ENCODE data around the gene PERM1.
"Not testable (repeated sequence)": the region's sequence is repeated elsewhere in the genome, so short reads cannot be mapped to it uniquely, and the experiment has no call there.

Gene PERM1

GRCh38 chr1:950268-950667, 31.6 kb downstream of the PERM1 start:
- Histone ChIP-seq H3K79me1 (replicated peaks; ENCODE audit: low read length, poor library complexity, severe bottlenecking) (peaks cover 30% of the 10 kb centered on the region), H3K14ac (ENCODE audit: low read length in 2 of 2) (no peak overlapping the region), H3K9me3 (ENCODE audit: control insufficient read depth, low read length) (no peaks in the 10 kb centered on the region), H3K4ac (ENCODE audit: low read depth in 1 of 2, low read length in 2 of 2) (no peak overlapping the region), H3K18ac (ENCODE audit: low read depth in 1 of 2, low read length in 2 of 2) (no peak overlapping the region), H3K36me3 (ENCODE audit: control insufficient read depth in 1 of 2, insufficient read depth in 2 of 2, low read depth in 1 of 2, low read length in 2 of 2) (peaks cover 90 to 100% of the 10 kb centered on the region in 2 experiments), H4K91ac (ENCODE audit: low read length) (no peak overlapping the region), H2BK15ac (ENCODE audit: low read depth, poor library complexity, severe bottlenecking) (no peak overlapping the region), H2BK120ac (ENCODE audit: low read depth, low read length) (no peak overlapping the region), H2BK12ac (ENCODE audit: low read length in 2 of 2) (no peak overlapping the region), H3K4me1 (ENCODE audit: control insufficient read depth, insufficient read depth, low read depth, low read length) (peaks cover 3% of the 10 kb centered on the region), H3K4me2 (ENCODE audit: low read length, poor library complexity, severe bottlenecking) (no peak overlapping the region), H3K27me3 (ENCODE audit: control insufficient read depth in 1 of 2, insufficient read depth in 1 of 2, low read length in 2 of 2) (no peaks in the 10 kb centered on the region), H3K4me3 (ENCODE audit: insufficient read depth in 1 of 2, low read depth in 1 of 2, low read length in 2 of 2) (no peak overlapping the region), H3K9ac (ENCODE audit: low read length) (no peak overlapping the region), H3K27ac (ENCODE audit: low read length, poor library complexity, severe bottlenecking) (no peak overlapping the region), H2AFZ (ENCODE audit: low read depth, low read length) (no peak overlapping the region), H2AK5ac (ENCODE audit: low read length, severe bottlenecking) (no peak overlapping the region), H3K23ac (ENCODE audit: low read length in 2 of 2) (no peak overlapping the region), H4K8ac (ENCODE audit: low read length) (no peak overlapping the region), H2BK5ac (ENCODE audit: low read depth, low read length, poor library complexity, severe bottlenecking) (no peak overlapping the region)
- no peak for DNase-seq
- WGBS: 96% methylated on average over 9 of the region's 9 CpGs

DNA sequence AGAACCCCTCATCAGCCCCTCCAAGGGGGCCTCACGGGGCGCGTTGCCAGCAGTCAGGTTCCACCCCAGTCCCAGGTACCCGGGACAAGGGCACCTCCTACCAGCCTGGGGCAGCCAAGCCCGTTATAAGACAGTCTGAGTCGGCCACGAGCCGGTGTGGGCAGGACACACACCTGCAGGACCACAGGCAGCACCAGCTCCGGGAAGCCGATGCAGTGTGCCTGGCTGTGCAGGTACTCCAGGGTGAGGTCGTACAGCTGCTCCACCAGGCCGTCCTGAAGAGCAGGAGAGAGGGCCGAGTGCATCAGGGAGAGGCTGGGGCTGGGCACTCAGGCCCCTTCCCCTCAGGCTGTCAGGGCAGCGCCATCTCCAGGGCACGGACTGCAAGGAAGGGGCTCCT, 33.9 kb downstream of the PERM1 start:
- H3K14ac ChIP-seq (ENCODE audit: low read length in 2 of 2): no peak overlapping the region
- H3K4me2 ChIP-seq (ENCODE audit: low read length, poor library complexity, severe bottlenecking): no peak overlapping the region
- no peak overlapping the region for H3K4ac ChIP-seq (ENCODE audit: low read depth in 1 of 2, low read length in 2 of 2)
- H4K8ac ChIP-seq (ENCODE audit: low read length): no peak overlapping the region
- no peak overlapping the region for H2BK15ac ChIP-seq (ENCODE audit: low read depth, poor library complexity, severe bottlenecking)
- H2BK12ac ChIP-seq (ENCODE audit: low read length in 2 of 2): no peak overlapping the region
- no peak overlapping the region for H2AK5ac ChIP-seq (ENCODE audit: low read length, severe bottlenecking)
- no peak overlapping the region for H3K9ac ChIP-seq (ENCODE audit: low read length)
- peaks cover 0 to 3% of the 10 kb centered on the region in 2 experiments for H3K27me3 ChIP-seq (ENCODE audit: control insufficient read depth in 1 of 2, insufficient read depth in 1 of 2, low read length in 2 of 2)
- no peaks in the 10 kb centered on the region for H3K9me3 ChIP-seq (ENCODE audit: control insufficient read depth, low read length)
- no peak overlapping the region for H2AFZ ChIP-seq (ENCODE audit: low read depth, low read length)
- no peak overlapping the region for H3K23ac ChIP-seq (ENCODE audit: low read length in 2 of 2)
- no peak overlapping the region for H2BK5ac ChIP-seq (ENCODE audit: low read depth, low read length, poor library complexity, severe bottlenecking)
- WGBS: 97% methylated on average over 14 of the region's 15 CpGs
- H3K36me3 ChIP-seq (ENCODE audit: control insufficient read depth in 1 of 2, insufficient read depth in 2 of 2, low read depth in 1 of 2, low read length in 2 of 2): peaks cover 70 to 88% of the 10 kb centered on the region in 2 experiments
- H4K91ac ChIP-seq (ENCODE audit: low read length): no peak overlapping the region
- no peak overlapping the region for H3K4me3 ChIP-seq (ENCODE audit: insufficient read depth in 1 of 2, low read depth in 1 of 2, low read length in 2 of 2)
- no peak for DNase-seq
- peaks cover 25% of the 10 kb centered on the region for H3K4me1 ChIP-seq (ENCODE audit: control insufficient read depth, insufficient read depth, low read depth, low read length)
- H3K27ac ChIP-seq (ENCODE audit: low read length, poor library complexity, severe bottlenecking): no peak overlapping the region
- peaks cover 16% of the 10 kb centered on the region for H3K79me1 ChIP-seq (replicated peaks; ENCODE audit: low read length, poor library complexity, severe bottlenecking)
- no peak overlapping the region for H2BK120ac ChIP-seq (ENCODE audit: low read depth, low read length)
- no peak overlapping the region for H3K18ac ChIP-seq (ENCODE audit: low read depth in 1 of 2, low read length in 2 of 2)

DNA sequence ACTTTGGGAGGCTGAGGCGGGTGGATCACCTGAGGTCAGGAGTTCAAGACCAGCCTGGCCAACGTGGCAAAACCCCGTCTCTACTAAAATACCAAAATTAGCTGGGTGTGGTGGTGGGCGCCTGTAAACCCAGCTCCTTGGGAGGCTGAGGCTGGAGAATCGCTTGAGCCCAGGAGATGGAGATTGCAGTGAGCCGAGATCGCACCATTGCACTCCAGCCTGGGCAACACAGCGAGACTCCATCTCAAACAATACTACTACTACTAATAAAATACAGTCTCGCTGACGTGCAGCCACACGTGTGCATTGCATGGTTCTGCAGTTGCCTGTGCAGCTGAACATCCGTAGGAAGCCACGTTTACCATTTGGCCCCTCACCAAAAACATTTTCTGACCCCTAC, 35.1 kb downstream of the PERM1 start:
- H2BK5ac ChIP-seq (ENCODE audit: low read depth, low read length, poor library complexity, severe bottlenecking): not testable (repeated sequence)
- peaks cover 62 to 76% of the 10 kb centered on the region in 2 experiments for H3K36me3 ChIP-seq (ENCODE audit: control insufficient read depth in 1 of 2, insufficient read depth in 2 of 2, low read depth in 1 of 2, low read length in 2 of 2)

GRCh38 chr1:945688-946556, 36.0 kb downstream of the PERM1 start:
- Histone ChIP-seq H3K79me1 (replicated peaks; ENCODE audit: low read length, poor library complexity, severe bottlenecking) (peaks cover 9% of the 10 kb centered on the region), H3K4me3 (ENCODE audit: insufficient read depth in 1 of 2, low read depth in 1 of 2, low read length in 2 of 2) (no peak overlapping the region), H2AFZ (ENCODE audit: low read depth, low read length) (no peak overlapping the region), H3K4ac (ENCODE audit: low read depth in 1 of 2, low read length in 2 of 2) (no peak overlapping the region), H3K9me3 (ENCODE audit: control insufficient read depth, low read length) (no peaks in the 10 kb centered on the region), H3K4me2 (ENCODE audit: low read length, poor library complexity, severe bottlenecking) (no peak overlapping the region), H2BK12ac (ENCODE audit: low read length in 2 of 2) (no peak overlapping the region), H4K91ac (ENCODE audit: low read length) (no peak overlapping the region), H3K27me3 (ENCODE audit: control insufficient read depth in 1 of 2, insufficient read depth in 1 of 2, low read length in 2 of 2) (peaks cover 5 to 6% of the 10 kb centered on the region in 2 experiments), H3K18ac (ENCODE audit: low read depth in 1 of 2, low read length in 2 of 2) (no peak overlapping the region), H3K36me3 (ENCODE audit: control insufficient read depth in 1 of 2, insufficient read depth in 2 of 2, low read depth in 1 of 2, low read length in 2 of 2) (peaks cover 54 to 67% of the 10 kb centered on the region in 2 experiments), H3K14ac (ENCODE audit: low read length in 2 of 2) (no peak overlapping the region), H2AK5ac (ENCODE audit: low read length, severe bottlenecking) (no peak overlapping the region), H4K8ac (ENCODE audit: low read length) (no peak overlapping the region), H3K4me1 (ENCODE audit: control insufficient read depth, insufficient read depth, low read depth, low read length) (peaks cover 43% of the 10 kb centered on the region), H3K23ac (ENCODE audit: low read length in 2 of 2) (no peak overlapping the region), H2BK5ac (ENCODE audit: low read depth, low read length, poor library complexity, severe bottlenecking) (no peak overlapping the region), H3K9ac (ENCODE audit: low read length) (no peak overlapping the region), H3K27ac (ENCODE audit: low read length, poor library complexity, severe bottlenecking) (no peak overlapping the region), H2BK120ac (ENCODE audit: low read depth, low read length) (no peak overlapping the region), H2BK15ac (ENCODE audit: low read depth, poor library complexity, severe bottlenecking) (no peak overlapping the region)
- DNase-seq: no peak
- WGBS: 97% methylated on average over 29 of the region's 29 CpGs

More for the DNA sequence above, 35.1 kb downstream of the PERM1 start:
- Histone ChIP-seq H3K79me1 (replicated peaks; ENCODE audit: low read length, poor library complexity, severe bottlenecking) (peaks cover 13% of the 10 kb centered on the region), H3K4me1 (ENCODE audit: control insufficient read depth, insufficient read depth, low read depth, low read length) (peaks cover 36% of the 10 kb centered on the region)
- H4K8ac ChIP-seq (ENCODE audit: low read length); H3K18ac ChIP-seq (ENCODE audit: low read depth in 1 of 2, low read length in 2 of 2); DNase-seq; H3K9me3 ChIP-seq (ENCODE audit: control insufficient read depth, low read length); H3K14ac ChIP-seq (ENCODE audit: low read length in 2 of 2); H4K91ac ChIP-seq (ENCODE audit: low read length); H2AFZ ChIP-seq (ENCODE audit: low read depth, low read length); H3K23ac ChIP-seq (ENCODE audit: low read length in 2 of 2); H3K9ac ChIP-seq (ENCODE audit: low read length); H2AK5ac ChIP-seq (ENCODE audit: low read length, severe bottlenecking); H3K4ac ChIP-seq (ENCODE audit: low read depth in 1 of 2, low read length in 2 of 2); H2BK12ac ChIP-seq (ENCODE audit: low read length in 2 of 2); H3K27me3 ChIP-seq (ENCODE audit: control insufficient read depth in 1 of 2, insufficient read depth in 1 of 2, low read length in 2 of 2); H3K4me3 ChIP-seq (ENCODE audit: insufficient read depth in 1 of 2, low read depth in 1 of 2, low read length in 2 of 2); H3K27ac ChIP-seq (ENCODE audit: low read length, poor library complexity, severe bottlenecking); H2BK15ac ChIP-seq (ENCODE audit: low read depth, poor library complexity, severe bottlenecking); H2BK120ac ChIP-seq (ENCODE audit: low read depth, low read length); H3K4me2 ChIP-seq (ENCODE audit: low read length, poor library complexity, severe bottlenecking): not testable (repeated sequence)
- WGBS: 97% methylated on average over 13 of the region's 13 CpGs

All from mesenchymal stem cell (in vitro differentiated cells and primary cell).